ENCODE data around the gene SORT1.

SORT1 gene

DNA sequence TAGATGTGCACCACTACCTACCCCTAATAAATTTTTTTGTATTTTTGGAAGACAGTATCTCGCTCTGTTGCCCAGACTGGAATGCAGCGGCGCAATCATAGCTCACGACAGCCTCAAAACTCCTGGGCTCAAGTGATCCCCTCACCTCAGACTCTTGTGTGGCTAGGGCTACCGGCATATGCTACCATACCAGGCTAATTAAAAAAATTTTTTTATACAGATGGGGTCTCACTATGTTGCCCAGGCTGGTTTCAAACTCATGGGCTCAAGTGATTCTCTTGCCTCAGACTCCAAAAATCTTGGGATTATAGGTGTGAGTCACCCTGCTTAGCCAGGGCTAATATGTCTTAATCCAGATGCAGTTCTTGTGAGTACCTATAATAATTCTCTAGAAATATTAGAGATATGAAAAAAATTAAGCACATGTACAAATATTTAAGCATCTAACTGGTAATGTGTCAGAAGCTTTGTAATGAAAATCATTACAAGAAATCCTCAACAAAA, 9.5 kb downstream of the SORT1 start:
- DNase-seq (ENCODE audit: low read depth, low spot score): no peak
- in situ Hi-C loops (cut with HindIII; ENCODE audit: low sequenced_read_pairs): no loop called here
- no peak for TF ChIP-seq CTCF (IDR thresholded peaks at IDR 0.05; ENCODE audit: low read depth, low read length)
- H3K4me3 ChIP-seq (ENCODE audit: low read depth, low read length): no peak overlapping the region

DNA sequence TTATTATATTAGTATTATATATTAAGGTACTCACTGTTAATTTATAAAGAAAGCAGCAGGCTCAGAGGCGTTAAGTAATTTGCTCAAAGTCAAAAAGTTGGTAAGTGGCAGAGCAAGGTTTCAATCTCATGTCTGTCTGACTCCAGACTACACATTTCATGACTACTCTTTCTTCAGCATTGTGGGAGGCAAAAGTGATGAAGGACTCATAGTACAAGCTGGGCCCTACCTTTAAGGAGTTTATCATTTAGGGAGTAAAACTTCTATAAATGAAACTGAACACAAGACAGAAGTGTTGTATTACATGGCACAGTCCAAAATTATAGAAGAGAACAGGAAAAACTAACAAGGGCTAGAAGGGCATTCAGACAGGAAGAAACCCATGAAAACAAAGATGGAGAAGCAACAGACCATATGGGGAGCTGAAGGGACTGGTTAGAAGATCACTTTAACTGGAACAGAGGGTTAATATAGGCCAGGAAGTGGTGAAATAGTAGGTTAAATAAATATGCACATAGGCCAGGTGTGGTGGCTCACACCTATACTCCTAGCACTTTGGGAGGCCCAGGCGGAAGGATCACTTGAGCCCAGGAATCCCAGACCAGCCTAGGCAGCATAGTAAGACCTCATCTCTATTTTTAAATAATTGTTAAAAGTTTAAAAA, 11.5 kb downstream of the SORT1 start:
- TF ChIP-seq CTCF (IDR thresholded peaks at IDR 0.05; ENCODE audit: low read depth, low read length): no peak
- H3K4me3 ChIP-seq (ENCODE audit: low read depth, low read length): no peak overlapping the region
- in situ Hi-C loops (cut with HindIII; ENCODE audit: low sequenced_read_pairs): no loop called here
- no peak for DNase-seq (ENCODE audit: low read depth, low spot score)

GRCh38 chr1:109385417-109385816, 12.3 kb downstream of the SORT1 start:
- TF ChIP-seq CTCF (IDR thresholded peaks at IDR 0.05; ENCODE audit: low read depth, low read length): no peak
- in situ Hi-C loops (cut with HindIII; ENCODE audit: low sequenced_read_pairs): no loop called here
- H3K4me3 ChIP-seq (ENCODE audit: low read depth, low read length): no peak overlapping the region
- DNase-seq (ENCODE audit: low read depth, low spot score): no peak

- DNase-seq (ENCODE audit: low read depth, low spot score): no peak
- in situ Hi-C loops (cut with HindIII; ENCODE audit: low sequenced_read_pairs): no loop called here
- no peak for TF ChIP-seq CTCF (IDR thresholded peaks at IDR 0.05; ENCODE audit: low read depth, low read length)
- no peak overlapping the region for H3K4me3 ChIP-seq (ENCODE audit: low read depth, low read length)
Measured at GRCh38 chr1:109383854-109384253, 13.9 kb downstream of the SORT1 start.

GRCh38 chr1:109383087-109383779, 14.5 kb downstream of the SORT1 start:
- no peak overlapping the region for H3K4me3 ChIP-seq (ENCODE audit: low read depth, low read length)
- TF ChIP-seq CTCF (IDR thresholded peaks at IDR 0.05; ENCODE audit: low read depth, low read length): no peak
- no peak for DNase-seq (ENCODE audit: low read depth, low spot score)
- in situ Hi-C loops (cut with HindIII; ENCODE audit: low sequenced_read_pairs): no loop called here

GRCh38 chr1:109381573-109381972, 16.1 kb downstream of the SORT1 start:
- in situ Hi-C loops (cut with HindIII; ENCODE audit: low sequenced_read_pairs): no loop called here
- no peak for TF ChIP-seq CTCF (IDR thresholded peaks at IDR 0.05; ENCODE audit: low read depth, low read length)
- no peak for DNase-seq (ENCODE audit: low read depth, low spot score)
- no peak overlapping the region for H3K4me3 ChIP-seq (ENCODE audit: low read depth, low read length)

Measured in astrocyte of the spinal cord (primary cell).